NCI-H82 (cell line): Measurements from ENCODE around the gene RABGGTA.
"Not testable (repeated sequence)": the region's sequence is repeated elsewhere in the genome, so short reads cannot be mapped to it uniquely, and the experiment has no call there.

Source experiments
- DNase-seq: peaks from one replicate; lab custom pipeline; 2025; lab: John Stamatoyannopoulos, UW

RABGGTA gene

DNA sequence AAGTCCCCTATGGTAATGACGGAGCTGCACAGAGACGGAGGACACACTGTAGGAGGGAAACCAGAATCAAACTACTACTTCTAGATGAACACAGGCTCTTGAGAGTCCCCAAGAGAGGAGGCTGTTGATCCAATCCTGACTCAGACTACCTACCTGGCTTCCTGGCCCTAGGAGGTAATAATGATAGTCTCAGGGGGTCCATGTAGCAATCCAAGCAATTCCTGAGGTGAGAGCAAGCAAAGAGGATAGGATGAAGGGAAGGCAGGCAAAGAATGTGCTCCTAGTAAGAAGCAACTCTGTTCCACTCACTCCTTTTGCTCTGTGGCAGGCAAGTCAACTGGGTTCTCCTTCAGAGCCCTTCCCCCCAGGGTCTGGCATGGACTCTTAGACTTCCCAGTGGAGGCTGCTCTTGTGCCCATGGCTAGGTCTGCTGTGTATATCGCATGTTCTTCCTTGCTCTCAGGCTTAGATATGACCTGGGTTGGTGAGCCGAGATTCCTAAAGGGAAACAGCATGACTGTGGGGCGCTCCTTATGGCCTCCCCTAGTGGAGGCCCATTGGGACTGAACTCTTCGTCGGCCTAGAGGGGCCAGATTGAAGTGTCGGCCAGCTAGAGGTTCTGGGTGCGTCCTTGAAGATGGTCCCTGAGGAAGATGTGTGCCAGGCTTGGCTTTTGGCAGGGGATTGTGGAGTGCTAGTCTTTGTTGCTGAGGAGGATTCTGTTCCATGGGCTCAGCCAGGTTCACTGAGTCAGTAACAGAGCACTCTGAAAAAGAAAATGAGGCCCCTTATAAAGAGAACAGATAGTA, 31.1 kb downstream of the RABGGTA start:
- DNase-seq = no peak

DNA sequence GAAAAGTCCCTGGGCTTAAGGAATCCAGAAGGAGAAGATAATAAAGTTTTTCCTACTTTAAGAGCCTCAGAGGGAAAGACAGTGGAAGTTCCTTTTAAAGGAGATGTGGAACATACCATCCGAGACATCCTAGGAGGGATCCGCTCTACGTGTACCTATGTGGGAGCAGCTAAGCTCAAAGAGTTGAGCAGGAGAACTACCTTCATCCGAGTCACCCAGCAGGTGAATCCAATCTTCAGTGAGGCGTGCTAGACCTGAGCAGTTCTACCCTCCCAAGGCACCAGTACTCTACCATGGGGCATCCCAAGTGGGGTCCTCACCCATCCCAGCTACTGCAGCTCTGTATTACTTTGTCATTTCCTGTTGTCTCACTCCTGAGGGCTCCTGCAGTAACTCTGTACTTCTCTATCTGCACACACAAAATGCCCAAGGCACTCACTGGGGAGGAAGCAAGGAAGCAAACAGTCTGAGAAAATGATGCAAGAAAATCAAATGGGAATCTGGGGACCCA, 32.8 kb downstream of the RABGGTA start:
- no peak for DNase-seq

DNA sequence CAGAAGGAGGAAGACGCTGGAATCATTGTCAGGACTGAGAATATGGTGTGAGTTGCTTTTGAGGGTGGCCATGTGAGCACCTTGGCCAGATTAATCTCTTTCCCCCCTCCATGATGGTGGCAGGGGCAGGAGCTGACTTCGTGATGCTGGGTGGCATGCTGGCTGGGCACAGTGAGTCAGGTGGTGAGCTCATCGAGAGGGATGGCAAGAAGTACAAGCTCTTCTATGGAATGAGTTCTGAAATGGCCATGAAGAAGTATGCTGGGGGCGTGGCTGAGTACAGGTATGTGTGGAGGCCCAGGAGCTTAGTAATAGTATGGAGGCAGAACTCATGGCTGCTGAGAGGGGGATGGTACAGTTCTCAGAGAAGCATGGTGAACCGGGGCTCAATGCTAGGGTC, 33.3 kb downstream of the RABGGTA start:
- no peak for DNase-seq

DNA sequence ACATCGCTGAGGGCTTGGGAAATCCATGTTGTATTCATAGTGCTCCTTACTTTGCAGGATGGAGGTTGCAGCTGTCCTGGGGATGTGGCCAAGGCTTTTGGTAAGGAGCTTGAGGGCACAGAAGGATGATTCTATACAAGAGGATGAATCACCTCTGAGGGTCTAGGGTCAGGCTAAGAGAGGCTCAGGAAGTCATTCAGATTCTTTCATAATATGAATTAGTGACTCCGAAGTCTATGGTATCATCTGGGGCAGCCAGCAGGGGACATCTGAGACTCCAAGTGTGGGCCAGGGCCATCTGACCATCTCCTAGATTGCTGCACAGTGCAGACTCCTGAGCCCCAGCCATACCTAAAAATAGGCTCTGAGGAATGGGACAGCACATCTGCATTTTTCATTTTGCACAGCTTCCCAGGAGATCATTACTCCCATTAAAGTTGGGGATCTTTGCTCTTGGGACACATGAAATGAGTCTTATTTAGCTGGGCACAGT, 33.9 kb downstream of the RABGGTA start:
- DNase-seq = no peak

DNA sequence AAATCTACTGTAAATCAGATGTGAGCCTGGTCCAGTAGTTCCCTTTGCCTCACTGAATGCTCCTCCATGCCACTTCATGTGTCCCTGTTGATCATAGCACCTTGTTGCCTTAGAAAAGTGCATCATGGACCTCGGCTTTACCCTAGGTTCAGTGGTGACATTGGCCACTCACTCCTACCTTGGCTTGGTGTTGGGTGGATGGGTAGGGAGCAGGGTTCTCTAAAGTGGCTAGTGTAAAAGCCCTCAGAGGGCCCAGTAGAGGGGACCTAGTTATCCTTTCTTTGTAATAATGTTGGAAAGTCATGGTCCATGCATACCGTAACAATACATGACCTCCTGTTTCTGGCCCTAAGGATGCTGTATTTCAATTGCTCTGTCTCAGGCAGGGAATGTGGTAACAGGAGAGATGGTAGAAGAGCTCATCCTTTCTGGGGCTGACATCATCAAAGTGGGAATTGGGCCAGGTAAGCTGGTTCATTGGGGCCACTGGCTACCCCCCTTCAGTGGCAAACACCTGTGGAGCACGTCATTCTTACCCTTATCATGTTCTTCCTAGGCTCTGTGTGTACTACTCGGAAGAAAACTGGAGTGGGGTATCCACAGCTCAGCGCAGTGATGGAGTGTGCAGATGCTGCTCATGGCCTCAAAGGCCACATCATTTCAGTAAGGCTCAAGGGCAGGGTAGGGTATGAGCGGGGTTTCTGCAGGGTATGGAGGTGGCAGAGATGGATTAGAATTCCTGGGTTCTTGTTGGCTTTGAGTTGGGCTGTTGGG, 34.5 kb downstream of the RABGGTA start:
- no peak for DNase-seq

DNA sequence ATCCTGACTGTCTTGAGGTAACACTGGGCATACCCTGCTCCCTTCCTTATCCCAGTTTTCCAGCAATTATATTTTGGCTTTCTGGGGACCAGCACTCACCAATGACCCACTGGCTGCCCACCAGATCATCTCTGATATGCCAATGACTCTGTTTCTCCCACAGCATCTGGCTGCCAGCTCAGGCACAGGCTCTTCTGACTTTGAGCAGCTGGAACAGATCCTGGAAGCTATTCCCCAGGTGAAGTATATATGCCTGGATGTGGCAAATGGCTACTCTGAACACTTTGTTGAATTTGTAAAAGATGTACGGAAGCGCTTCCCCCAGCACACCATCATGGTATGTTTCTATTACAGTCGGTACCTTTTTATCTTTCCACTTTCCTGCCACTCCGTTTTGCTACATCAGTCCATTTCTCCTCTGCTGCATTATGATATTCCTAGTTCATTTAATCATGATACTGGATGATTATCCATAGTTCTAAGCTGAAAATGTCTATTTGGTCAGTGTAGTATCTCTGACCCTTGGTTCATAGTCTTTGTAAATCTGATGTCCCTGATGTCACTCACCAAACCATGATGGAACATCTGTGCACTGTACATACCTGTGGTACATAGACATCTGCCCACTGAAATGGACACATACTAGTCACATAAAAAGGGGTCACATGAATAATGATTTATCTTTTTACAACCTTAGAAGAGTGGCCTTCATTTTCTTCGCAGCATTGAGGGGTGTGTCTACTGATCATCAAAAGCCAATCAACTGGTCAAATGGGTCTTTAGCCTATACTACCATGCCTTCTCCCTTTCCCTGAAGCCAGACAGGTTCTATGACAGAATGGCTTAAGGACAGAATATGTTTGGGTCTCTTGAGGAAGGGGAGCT, 35.4 kb downstream of the RABGGTA start:
- no peak for DNase-seq

DNA sequence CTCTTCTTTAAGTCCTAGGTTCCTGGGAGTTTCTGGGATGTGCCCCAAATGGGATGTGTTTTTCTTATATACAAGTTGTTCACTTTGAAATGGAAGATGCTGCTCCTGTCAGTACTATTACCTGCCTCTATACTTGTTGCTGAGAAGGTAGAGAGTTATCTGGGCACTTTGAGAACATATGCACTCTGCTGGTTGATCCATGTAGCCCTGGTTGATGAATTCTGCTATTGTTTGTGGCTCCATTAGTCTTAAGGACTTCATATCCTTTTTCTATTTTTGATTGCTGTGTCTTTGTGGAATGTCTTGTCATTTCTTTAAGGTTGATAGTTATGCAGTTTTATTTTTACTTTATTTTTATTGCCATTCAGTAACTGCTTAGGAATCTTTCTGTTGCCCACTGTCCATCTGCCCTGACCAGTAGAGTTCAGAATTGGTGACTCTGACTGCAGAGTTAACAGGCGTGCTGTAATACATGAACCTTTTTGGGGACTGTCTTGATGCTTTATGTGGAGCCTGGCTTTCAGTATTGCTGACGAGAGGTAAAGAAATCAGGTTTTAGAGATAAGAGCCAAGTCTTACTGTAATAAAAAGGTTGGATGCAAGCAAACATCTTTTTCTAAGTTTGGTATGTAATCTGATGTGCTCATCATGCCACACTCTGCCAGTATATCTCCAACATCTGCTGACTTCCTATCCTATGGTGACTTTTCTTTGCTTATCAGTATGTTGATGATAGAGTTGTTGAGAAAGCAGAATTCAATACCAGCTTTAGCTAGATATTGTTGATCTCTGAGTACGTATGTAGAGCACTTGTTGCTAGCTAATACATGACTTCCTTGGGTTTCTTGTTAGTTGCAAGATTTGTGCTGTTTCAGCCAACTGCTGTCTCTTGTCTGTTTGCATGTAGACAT, 37.0 kb downstream of the RABGGTA start:
- DNase-seq = no peak

DNA sequence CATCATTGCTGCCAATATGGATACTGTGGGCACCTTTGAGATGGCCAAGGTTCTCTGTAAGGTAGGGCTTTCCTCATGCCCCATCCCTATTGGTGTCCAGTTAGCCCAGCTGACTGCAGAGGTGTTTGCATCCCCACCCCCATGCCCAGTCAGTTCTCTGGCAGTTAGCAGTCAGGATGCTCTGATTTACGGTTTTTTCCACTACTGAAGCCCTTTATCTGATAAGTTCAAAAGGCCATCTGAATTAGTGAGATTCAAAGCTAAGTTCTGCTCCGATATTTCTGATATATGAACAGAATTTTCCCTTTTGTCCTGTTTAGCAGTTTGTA, 37.9 kb downstream of the RABGGTA start:
- DNase-seq = no peak

DNA sequence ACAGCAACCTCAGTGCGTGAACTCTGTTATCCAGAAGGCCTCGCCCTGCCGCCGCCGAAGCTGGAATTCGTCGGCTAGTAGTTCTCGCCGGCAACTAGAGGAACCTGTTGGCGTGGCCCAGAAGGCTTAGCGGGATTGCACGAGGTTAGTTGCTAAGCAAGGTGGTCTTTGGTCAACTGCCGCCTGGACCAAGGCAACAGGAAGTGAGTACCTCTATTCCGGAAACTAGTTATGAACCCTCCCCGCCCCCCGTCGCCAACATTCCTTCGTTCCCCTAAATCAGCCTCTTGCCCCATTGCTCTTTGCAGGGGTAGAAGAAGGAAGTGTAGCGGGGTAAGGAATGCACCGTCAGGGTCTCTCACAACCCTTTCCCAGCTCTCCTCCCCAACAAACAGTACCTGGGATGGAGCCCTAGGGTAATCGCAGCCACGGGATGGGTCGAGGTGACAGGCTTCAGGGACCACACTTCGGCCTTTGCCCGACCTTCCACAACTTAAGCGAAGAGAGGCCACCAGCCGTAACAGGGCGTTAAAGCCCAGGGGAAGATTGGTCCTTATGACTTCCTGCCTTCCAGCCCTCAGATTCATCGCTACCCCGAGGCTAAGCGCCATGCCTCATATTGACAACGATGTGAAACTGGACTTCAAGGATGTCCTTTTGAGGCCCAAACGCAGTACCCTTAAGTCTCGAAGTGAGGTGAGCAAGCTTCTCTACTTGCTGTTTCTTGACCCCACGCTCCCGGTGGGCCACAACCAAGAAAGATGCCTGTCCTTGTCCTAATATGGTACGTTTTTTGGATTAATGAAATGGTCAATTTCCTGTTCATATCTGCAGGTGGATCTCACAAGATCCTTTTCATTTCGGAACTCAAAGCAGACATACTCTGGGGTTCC, 38.5 kb downstream of the RABGGTA start, which contains the start of gene GMPR2:
GMPR2 (plus strand) TSS at position 285 of the 893 bp plus-strand sequence; CDS start at position 610, 325 bp downstream.
- DNase-seq = peak; percentile 86

DNA sequence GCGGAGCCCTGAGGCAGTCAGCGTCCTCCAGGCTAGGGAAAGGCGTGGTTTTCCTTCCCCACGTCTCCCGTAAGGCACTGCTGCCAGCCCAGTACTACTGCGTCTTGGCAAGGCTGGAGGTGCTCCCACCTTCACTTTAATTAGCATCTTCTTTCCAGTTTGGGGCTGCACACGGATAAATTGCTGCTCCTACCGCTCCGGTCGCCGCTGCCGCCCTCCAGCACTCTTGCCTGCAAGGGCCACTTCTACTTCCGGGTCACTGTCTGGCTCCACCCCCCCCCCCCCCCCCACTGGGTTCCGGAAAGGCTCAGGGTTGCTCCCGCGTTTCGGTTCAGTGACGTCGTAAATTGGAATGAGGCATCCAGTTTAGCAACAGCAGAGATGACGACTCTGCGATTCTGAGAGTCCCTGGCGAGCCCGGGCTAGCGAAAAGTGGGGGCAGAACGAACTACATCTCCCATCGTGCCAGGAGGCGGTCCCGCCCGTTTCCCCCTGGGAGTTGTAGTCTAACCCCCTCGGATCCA, 39.2 kb downstream of the RABGGTA start, which contains the start of gene NEDD8:
NEDD8 (minus strand) TSS at position 247 of the 524 bp plus-strand sequence; CDS start at position 147, 100 bp downstream.
- peak; percentile 90 for DNase-seq

DNA sequence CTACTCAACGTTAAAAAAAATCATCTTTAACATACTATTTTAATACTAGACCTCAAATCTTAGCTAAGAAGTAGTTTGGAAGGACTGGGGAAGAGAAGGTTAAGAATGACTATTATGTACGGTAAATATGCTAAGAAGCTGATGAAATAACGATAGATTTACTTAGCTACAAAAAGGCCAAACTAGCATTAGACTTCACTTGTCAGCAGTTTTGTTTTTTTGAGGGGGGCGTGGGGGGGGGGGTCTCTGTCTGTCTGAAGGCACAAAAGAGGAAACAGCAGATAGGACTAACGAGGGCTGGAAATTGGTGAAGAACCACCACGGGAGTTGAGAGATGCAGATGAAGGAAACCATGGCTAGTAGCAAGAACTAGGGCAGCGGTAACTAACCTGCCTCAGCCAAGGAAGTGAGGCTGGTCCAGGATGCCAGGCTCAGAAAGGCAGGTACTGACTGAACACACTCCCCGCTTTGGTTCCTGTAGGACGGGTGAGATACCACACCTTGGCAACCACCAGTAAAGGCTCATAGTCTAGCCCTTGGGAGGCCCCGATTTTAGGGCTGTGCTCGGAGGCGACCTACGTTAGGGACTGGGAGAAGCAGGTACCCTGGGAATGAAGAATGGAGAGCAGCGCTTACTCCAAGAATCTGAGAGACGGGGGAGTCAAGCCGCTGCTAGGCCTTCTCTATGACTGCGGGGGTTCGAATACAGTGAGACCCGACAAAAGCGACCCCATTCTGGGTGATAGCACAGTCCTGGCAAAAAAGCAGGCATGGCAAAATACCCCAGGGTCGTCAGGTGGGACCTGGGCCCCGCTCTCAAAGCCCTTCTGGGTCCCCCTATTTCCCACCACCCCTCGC, 39.9 kb downstream of the RABGGTA start:
- DNase-seq = no peak

DNA sequence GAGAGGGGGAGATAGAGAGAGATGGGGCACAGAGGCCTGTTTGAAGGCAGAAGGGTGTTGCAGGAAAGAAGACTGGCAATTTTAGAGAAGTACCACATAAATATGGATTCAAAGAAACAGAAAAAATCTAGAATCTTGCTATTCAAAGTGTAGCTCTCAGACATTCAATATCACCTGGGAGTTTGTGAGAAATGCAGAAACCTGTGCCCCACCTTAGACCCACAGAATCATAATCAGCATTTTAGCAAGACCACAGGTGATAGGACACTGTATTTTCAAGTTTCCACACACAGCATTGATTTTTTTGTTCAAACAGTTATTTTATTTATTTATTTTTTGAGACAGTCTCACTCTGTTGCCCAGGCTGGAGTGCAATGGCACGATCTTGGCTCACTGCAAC, 42.5 kb downstream of the RABGGTA start:
- DNase-seq = no peak

DNA sequence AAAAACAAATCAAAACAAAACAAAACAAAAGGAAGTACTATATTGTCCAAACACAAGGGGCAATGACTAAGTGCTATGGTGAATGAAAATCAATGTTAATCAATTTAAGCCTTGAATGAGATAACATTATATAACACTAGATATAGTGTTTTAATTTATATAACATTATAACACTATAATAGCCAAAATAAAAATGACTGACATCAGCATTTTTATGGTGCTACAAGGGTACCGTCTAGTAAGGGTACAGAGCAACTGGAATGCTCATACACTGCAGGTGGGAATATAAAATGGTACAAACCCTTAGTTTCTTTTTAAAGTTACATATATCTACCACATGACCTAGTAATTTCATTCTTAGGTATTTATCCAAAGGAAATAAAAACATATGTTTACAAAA, 44.9 kb downstream of the RABGGTA start:
- no peak for DNase-seq

DNA sequence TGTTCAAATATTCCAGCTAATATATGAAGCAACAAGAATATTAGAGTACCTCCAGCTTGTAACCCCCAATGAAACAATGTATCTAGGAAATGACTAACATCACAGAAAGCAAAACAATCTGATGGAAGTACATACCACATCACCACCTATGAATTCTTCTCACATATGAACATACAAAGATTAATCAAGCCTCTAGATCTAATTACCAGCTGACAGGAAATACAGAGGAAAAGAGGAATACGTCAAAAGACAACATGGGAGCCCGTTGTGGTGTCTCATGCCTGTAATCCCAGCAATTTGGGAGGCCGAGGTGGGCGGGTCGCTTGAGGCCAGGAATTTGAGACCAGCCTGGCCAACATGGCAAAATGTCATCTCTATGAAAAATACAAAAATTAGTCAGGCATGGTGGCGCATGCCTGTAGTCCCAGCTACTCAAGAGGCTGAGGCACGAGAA, 46.8 kb downstream of the RABGGTA start:
- DNase-seq = no peak

DNA sequence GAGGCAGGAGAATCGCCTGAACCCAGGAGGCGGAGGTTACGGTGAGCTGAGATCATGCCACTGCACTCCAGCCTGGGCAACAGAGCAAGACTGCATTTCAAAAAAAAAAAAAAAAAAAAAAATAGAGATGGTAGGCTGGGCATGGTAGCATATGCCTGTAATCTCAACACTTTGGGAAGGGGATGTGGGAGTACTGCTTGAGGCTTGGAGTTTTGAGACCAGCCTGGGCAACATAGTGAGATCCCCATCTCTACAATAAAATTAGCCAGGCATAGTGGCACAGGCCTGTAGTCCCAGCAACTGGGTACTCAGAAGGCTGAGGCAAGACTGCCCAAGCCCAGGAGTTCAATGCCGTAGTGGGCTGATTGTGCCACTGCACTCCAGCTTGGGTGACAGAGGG, 48.4 kb downstream of the RABGGTA start:
- not testable (repeated sequence) for DNase-seq

DNA sequence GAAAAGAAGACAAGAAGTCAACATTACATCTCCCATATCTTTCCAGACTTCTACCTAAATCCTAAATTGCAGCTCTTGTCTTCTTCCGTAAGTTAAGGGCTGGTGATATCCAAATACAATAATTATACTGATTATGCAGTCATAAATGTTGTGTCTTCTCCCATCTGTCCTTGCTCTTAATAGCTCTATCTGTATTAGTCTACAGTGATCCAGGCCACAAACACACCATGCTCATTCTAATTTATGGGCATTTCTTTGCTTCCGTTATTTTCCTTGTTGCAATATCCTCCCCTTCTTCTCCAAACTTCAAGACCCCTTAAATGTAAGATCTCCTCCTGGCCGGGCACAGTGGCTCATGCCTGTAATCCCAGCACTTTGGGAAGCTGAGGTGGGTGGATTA, 51.9 kb downstream of the RABGGTA start:
- DNase-seq = no peak

DNA sequence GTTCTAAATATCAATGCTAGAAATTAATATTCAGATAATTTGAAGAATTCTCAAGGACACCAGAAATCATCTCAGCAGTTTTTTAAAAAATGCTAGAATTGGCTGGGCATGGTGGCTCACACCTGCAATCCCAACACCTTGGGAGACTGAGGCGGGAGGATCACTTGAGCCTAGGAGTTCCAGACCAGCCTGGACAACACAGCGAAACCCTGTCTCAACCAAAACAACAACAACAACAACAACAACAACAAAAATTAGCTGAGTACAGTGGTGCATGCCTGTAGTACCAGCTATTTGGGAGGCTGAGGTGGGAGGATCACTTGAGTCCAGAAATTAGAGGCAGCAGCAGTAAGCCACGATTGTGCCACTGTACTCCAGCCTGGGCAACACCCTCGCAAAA, 52.3 kb downstream of the RABGGTA start:
- DNase-seq = no peak

DNA sequence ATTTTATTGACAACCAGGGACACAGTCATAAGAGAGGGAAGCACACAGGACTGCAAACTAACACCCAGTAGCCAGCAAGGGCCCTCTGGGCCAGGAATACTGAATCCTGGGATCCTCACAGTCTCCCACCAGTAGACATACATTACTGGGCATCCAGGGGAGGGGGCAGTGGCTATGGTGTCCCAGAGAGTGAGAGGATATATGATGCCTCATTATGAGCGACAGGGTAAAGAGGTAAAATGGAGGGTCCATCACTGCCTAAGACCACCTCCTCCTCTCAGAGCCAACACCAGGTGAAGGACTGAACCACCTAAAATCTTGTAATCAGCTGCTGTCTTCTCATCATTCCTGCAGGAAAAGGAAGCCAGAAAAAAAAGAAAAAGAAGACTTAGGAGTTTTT, 54.5 kb downstream of the RABGGTA start:
- not testable (repeated sequence) for DNase-seq

DNA sequence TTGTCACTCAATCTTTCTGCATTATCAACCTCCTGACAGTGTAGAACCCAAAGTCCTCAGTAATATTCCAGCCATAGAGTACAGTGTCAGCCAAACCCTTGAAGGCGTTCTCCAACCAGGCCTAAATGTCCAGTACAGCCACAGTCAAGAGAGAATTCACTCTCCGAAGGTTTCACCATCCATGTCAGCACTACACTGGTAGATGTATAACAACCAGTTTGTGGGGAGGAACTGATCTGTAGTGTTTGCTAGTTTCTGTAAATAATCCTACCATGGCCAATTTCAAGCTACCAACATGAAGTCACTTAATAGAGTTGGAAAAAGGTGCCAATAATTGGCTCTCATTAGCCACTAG, 55.1 kb downstream of the RABGGTA start:
- DNase-seq = no peak
